ENCODE results near the gene HACD3. TPM values are rescaled to one million over a fixed set of nuclear protein-coding genes. Genes with fewer than 3 reads are reported as not detected.
A peak's percentile ranks its signal among the peaks of the same experiment; 100 is the strongest.

The HACD3 gene
- total and polyA plus RNA-seq, 2 of the 13 experiments (the other 11 are each of a cell fraction or from before 2014, with no cell fraction given) = 73.6 to 161 TPM

GRCh38 chr15:65610871-65611718 lies 80.8 kb downstream of the HACD3 start, which contains the start of gene INTS14 (continued):
- TF ChIP-seq POGK (CRISPR knock-in tag; conservative IDR thresholded peaks at IDR 0.05) (peak; percentile 82), NFKBIZ (CRISPR knock-in tag; IDR thresholded peaks at IDR 0.05) (0 out of 2 replicates have a peak, but pooled peaks have one; percentile 65), HMGXB3 (CRISPR knock-in tag; IDR thresholded peaks at IDR 0.05; ENCODE audit: borderline replicate concordance) (peak; percentile 90), FOXP4 (CRISPR knock-in tag; IDR thresholded peaks at IDR 0.05) (peak; percentile 79), TEAD2 (CRISPR knock-in tag; IDR thresholded peaks at IDR 0.05) (no peak), FOXK1 (CRISPR knock-in tag; IDR thresholded peaks at IDR 0.05; ENCODE audit: borderline replicate concordance, low read depth) (peak; percentile 98), ZNF704 (CRISPR knock-in tag; IDR thresholded peaks at IDR 0.05; ENCODE audit: borderline replicate concordance) (peak; percentile 24; the same call in 1 of the 2 replicates), RCOR2 (CRISPR knock-in tag; IDR thresholded peaks at IDR 0.05) (peak; percentile 82), ZFP1 (CRISPR knock-in tag; IDR thresholded peaks at IDR 0.05) (peak; percentile 95), MXD3 (CRISPR knock-in tag; IDR thresholded peaks at IDR 0.05) (peak; percentile 82), DNMT3B (CRISPR knock-in tag; conservative IDR thresholded peaks at IDR 0.05) (no peak), BCL3 (CRISPR knock-in tag; IDR thresholded peaks at IDR 0.05) (peak; percentile 78), HOXA5 (CRISPR knock-in tag; IDR thresholded peaks at IDR 0.05) (no peak)

All from HepG2 (cell line).